H9 (cell line): ENCODE data around the gene KLHL14. TPM values are rescaled to one million over a fixed set of nuclear protein-coding genes. Genes with fewer than 3 reads are reported as not detected.

Experiments used
- DNase-seq: peaks from one replicate; pipeline ENCODE4 v3.0.0-alpha.2; 2017
- H2AFZ ChIP-seq: one replicate; pipeline ENCODE4 v1.6.1; 2013; ENCODE audit warnings: mild to moderate bottlenecking, low read length, control low read depth, moderate library complexity
- H2AK5ac ChIP-seq: 2 replicates; pipeline ENCODE4 v1.6.1; 2013; ENCODE audit warnings: low read length, control low read depth, mixed read lengths; ENCODE audit not compliant: insufficient read length
- H2BK120ac ChIP-seq: one replicate; pipeline ENCODE4 v1.6.1; 2013; ENCODE audit warnings: low read depth, mild to moderate bottlenecking, low read length, control low read depth, inconsistent platforms; ENCODE audit not compliant: poor library complexity, severe bottlenecking
- H2BK12ac ChIP-seq: 2 replicates; pipeline ENCODE4 v1.6.1; 2013; ENCODE audit warnings: low read length, control low read depth, mixed read lengths, low read depth; ENCODE audit not compliant: insufficient read length
- H2BK15ac ChIP-seq: 2 replicates; pipeline ENCODE4 v1.6.1; 2013; ENCODE audit warnings: low read depth, low read length, control low read depth
- H2BK20ac ChIP-seq: one replicate; pipeline ENCODE4 v1.6.1; 2013; ENCODE audit warnings: low read depth, mild to moderate bottlenecking, low read length, control low read depth, inconsistent platforms; ENCODE audit not compliant: poor library complexity, severe bottlenecking
- H2BK5ac ChIP-seq: 2 replicates; pipeline ENCODE4 v1.6.1; 2013; ENCODE audit warnings: low read length, control low read depth, mixed read lengths; ENCODE audit not compliant: insufficient read length
- H3K14ac ChIP-seq: 2 replicates; pipeline ENCODE4 v1.6.1; 2013; ENCODE audit warnings: low read length, control low read depth; ENCODE audit not compliant: insufficient read depth
- H3K18ac ChIP-seq: 2 replicates; pipeline ENCODE4 v1.6.1; 2013; ENCODE audit warnings: low read depth, mild to moderate bottlenecking, mixed read lengths, low read length, control low read depth; ENCODE audit not compliant: insufficient read length
- H3K23ac ChIP-seq: 2 replicates; pipeline ENCODE4 v1.6.1; 2013; ENCODE audit warnings: low read length, control low read depth, mixed read lengths, low read depth; ENCODE audit not compliant: insufficient read length
- H3K23me2 ChIP-seq: 2 replicates; pipeline ENCODE4 v1.6.1; 2013; ENCODE audit warnings: low read depth, mild to moderate bottlenecking, mixed read lengths, low read length, control low read depth; ENCODE audit not compliant: insufficient read length, poor library complexity, severe bottlenecking
- H3K27ac ChIP-seq: 2 replicates; pipeline ENCODE4 v1.5.1; 2013; ENCODE audit warnings: low read length, control low read depth, mixed read lengths, low read depth; ENCODE audit not compliant: insufficient read length
- H3K27me3 ChIP-seq: 2 replicates; pipeline ENCODE4 v1.6.1; 2013; ENCODE audit warnings: low read length, control low read depth, inconsistent platforms; ENCODE audit not compliant: insufficient read depth
- H3K4ac ChIP-seq: 2 replicates; pipeline ENCODE4 v1.6.1; 2013; ENCODE audit warnings: low read depth, mild to moderate bottlenecking, control low read depth, inconsistent platforms, low read length, moderate library complexity
- H3K4me1 ChIP-seq: 2 replicates; pipeline ENCODE4 v1.6.1; 2013; ENCODE audit warnings: low read length, control low read depth, inconsistent platforms; ENCODE audit not compliant: insufficient read depth
- H3K4me2 ChIP-seq: 2 replicates; pipeline ENCODE4 v1.6.1; 2013; ENCODE audit warnings: low read length, control low read depth, mixed read lengths; ENCODE audit not compliant: insufficient read length, insufficient read depth
- H3K56ac ChIP-seq: 2 replicates; pipeline ENCODE4 v1.6.1; 2013; ENCODE audit warnings: low read depth, mild to moderate bottlenecking, mixed read lengths, low read length, control low read depth; ENCODE audit not compliant: insufficient read length
- H3K79me1 ChIP-seq: 2 replicates; pipeline ENCODE4 v1.6.1; 2013; ENCODE audit warnings: low read depth, mild to moderate bottlenecking, moderate library complexity, low read length, control low read depth, inconsistent platforms; ENCODE audit not compliant: insufficient read depth, poor library complexity, severe bottlenecking
- H3K79me2 ChIP-seq: 2 replicates; pipeline ENCODE4 v1.6.1; 2013; ENCODE audit warnings: low read length, control low read depth, inconsistent platforms; ENCODE audit not compliant: insufficient read depth
- H3K9ac ChIP-seq: 2 replicates; pipeline ENCODE4 v1.6.1; 2013; ENCODE audit warnings: low read length, control low read depth, mixed read lengths; ENCODE audit not compliant: insufficient read length; ENCODE audit errors: extremely low read depth
- H3K9me3 ChIP-seq: one replicate; pipeline ENCODE4 v1.6.1; 2013; ENCODE audit warnings: low read depth, low read length, inconsistent platforms; ENCODE audit not compliant: control insufficient read depth
- H3T11ph ChIP-seq: one replicate; pipeline ENCODE4 v1.6.1; 2013; ENCODE audit warnings: mild to moderate bottlenecking, low read length, control low read depth, inconsistent platforms
- H4K20me1 ChIP-seq: one replicate; pipeline ENCODE4 v1.6.1; 2013; ENCODE audit not compliant: control insufficient read depth, insufficient read length, insufficient read depth
- H4K5ac ChIP-seq: 2 replicates; pipeline ENCODE4 v1.6.1; 2013; ENCODE audit warnings: low read depth, mild to moderate bottlenecking, mixed read lengths, low read length, control low read depth; ENCODE audit not compliant: insufficient read length
- H4K8ac ChIP-seq: replicated peaks from 2 replicates; pipeline ENCODE4 v1.6.1; 2013; ENCODE audit warnings: low read length, control low read depth, mixed read lengths, low read depth; ENCODE audit not compliant: insufficient read length
- H4K91ac ChIP-seq: 2 replicates; pipeline ENCODE4 v1.6.1; 2013; ENCODE audit warnings: low read depth, mild to moderate bottlenecking, moderate library complexity, mixed read lengths, low read length, control low read depth; ENCODE audit not compliant: insufficient read length
- H3K27ac Mint-ChIP-seq, 3 experiments: 2 replicates in 2 of 3; 3 replicates in 1 of 3; pipeline ENCODE4 v1.8.0; 2020 to 2021; ENCODE audit warnings: mixed read lengths in 3 of 3, mild to moderate bottlenecking in 1 of 3, moderate library complexity in 1 of 3
- H3K27me3 Mint-ChIP-seq: 2 replicates; pipeline ENCODE4 v1.8.0; 2021; ENCODE audit warnings: low read depth, mild to moderate bottlenecking, moderate library complexity, mixed read lengths
- H3K36me3 Mint-ChIP-seq, 3 experiments: 2 replicates in 2 of 3; 3 replicates in 1 of 3; pipeline ENCODE4 v1.8.0; 2020 to 2021; ENCODE audit warnings: low read depth in 3 of 3, mixed read lengths in 3 of 3; ENCODE audit not compliant: insufficient read depth in 1 of 3
- H3K4me1 Mint-ChIP-seq, 2 experiments: 2 replicates each; pipeline ENCODE4 v1.8.0; 2020; ENCODE audit warnings: mixed read lengths in 2 of 2
- H3K4me3 Mint-ChIP-seq, 2 experiments: 2 replicates in 1 of 2; 3 replicates in 1 of 2; pipeline ENCODE4 v1.8.0; 2020 to 2021; ENCODE audit warnings: mild to moderate bottlenecking in 2 of 2, mixed read lengths in 2 of 2, moderate library complexity in 1 of 2
- H3K9me3 Mint-ChIP-seq, 2 experiments: 2 replicates in 1 of 2; 3 replicates in 1 of 2; pipeline ENCODE4 v1.8.0; 2020; ENCODE audit warnings: mild to moderate bottlenecking in 2 of 2, mixed read lengths in 2 of 2, moderate library complexity in 1 of 2
- WGBS: extraction: QIAGEN DNeasy Blood & Tissue Kit; methylation state at CpG from one replicate; pipeline ENCODE4 v1.1.7; 2013; ENCODE audit warnings: missing lambda C conversion rate, low lambda C conversion rate, mixed read lengths; ENCODE audit not compliant: insufficient read length; ENCODE audit errors: extremely low coverage; 5-methylcytosine and 5-hydroxymethylcytosine counted together
- total RNA-seq: library from RNA; stranded (reverse); gene quantifications from 2 replicates; pipeline ENCODE4 v1.2.1, GENCODE V29; 2021
- TF ChIP-seq, protein P1 (sequence below): fragments of 200-600 bp; sonication (generic); conservative IDR thresholded peaks from 3 replicates; pipeline ENCODE4 v1.8.0; 2021; ENCODE audit warnings: antibody characterized with exemption, mild to moderate bottlenecking

KLHL14 gene
- total RNA-seq, 1 experiment from 2014 or later: 1.0 TPM

DNA sequence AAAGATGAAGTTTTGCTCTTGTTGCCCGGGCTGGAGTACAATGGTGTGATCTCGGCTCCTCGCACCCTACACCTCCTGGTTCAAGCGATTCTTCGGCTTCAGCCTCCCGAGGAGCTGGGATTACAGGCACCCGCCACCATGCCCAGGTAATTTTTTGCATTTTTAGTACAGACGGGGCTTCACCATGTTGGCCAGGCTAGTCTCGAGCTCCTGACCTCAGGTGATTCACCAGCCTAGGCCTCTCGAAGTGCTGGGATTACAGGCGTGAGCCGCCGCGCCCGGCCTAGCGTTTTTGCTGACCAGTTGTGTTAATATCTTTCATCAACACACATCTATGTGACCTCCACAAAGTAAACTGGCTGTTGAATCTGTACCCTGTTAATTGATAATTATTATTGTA lies 49.4 kb upstream of the KLHL14 start:
- H3K9ac ChIP-seq: no peak overlapping the region
- H2BK15ac ChIP-seq: no peak overlapping the region
- H3K9me3 ChIP-seq: no peaks in the 10 kb centered on the region
- H3K79me1 ChIP-seq: no peaks in the 10 kb centered on the region
- H4K5ac ChIP-seq: no peak overlapping the region
- Mint-ChIP-seq H3K4me3 (no peak overlapping the region), H3K27ac (no peak overlapping the region), H3K4me1 (no peaks in the 10 kb centered on the region), H3K9me3 (no peaks in the 10 kb centered on the region), H3K27me3 (no peaks in the 10 kb centered on the region), H3K36me3 (no peaks in the 10 kb centered on the region)
- H2BK5ac ChIP-seq: no peak overlapping the region
- H3K23ac ChIP-seq: no peak overlapping the region
- no peaks in the 10 kb centered on the region for H3K27me3 ChIP-seq
- H3K4ac ChIP-seq: no peak overlapping the region
- WGBS: no CpG with 5 or more reads among the region's 16 CpGs
- no peak overlapping the region for H4K91ac ChIP-seq
- H3K56ac ChIP-seq: no peak overlapping the region
- H2AFZ ChIP-seq: no peak overlapping the region
- no peak overlapping the region for H3K4me2 ChIP-seq
- H3K14ac ChIP-seq: no peak overlapping the region
- TF ChIP-seq, protein P1, sequence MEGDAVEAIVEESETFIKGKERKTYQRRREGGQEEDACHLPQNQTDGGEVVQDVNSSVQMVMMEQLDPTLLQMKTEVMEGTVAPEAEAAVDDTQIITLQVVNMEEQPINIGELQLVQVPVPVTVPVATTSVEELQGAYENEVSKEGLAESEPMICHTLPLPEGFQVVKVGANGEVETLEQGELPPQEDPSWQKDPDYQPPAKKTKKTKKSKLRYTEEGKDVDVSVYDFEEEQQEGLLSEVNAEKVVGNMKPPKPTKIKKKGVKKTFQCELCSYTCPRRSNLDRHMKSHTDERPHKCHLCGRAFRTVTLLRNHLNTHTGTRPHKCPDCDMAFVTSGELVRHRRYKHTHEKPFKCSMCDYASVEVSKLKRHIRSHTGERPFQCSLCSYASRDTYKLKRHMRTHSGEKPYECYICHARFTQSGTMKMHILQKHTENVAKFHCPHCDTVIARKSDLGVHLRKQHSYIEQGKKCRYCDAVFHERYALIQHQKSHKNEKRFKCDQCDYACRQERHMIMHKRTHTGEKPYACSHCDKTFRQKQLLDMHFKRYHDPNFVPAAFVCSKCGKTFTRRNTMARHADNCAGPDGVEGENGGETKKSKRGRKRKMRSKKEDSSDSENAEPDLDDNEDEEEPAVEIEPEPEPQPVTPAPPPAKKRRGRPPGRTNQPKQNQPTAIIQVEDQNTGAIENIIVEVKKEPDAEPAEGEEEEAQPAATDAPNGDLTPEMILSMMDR: no peak
- H3K23me2 ChIP-seq: no peaks in the 10 kb centered on the region
- H3T11ph ChIP-seq: no peak overlapping the region
- H2AK5ac ChIP-seq: no peak overlapping the region
- H3K4me1 ChIP-seq: no peaks in the 10 kb centered on the region
- no peak overlapping the region for H3K27ac ChIP-seq
- H4K8ac ChIP-seq: no peak overlapping the region
- no peaks in the 10 kb centered on the region for H4K20me1 ChIP-seq
- no peak overlapping the region for H2BK20ac ChIP-seq
- no peaks in the 10 kb centered on the region for H3K79me2 ChIP-seq
- H2BK120ac ChIP-seq: no peak overlapping the region
- no peak for DNase-seq
- no peak overlapping the region for H2BK12ac ChIP-seq
- H3K18ac ChIP-seq: no peak overlapping the region
